ENCODE results near the gene RCC2.
"Not testable (repeated sequence)": the region's sequence is repeated elsewhere in the genome, so short reads cannot be mapped to it uniquely, and the experiment has no call there.

RCC2 gene

GRCh38 chr1:17462669-17463068 is 23.2 kb upstream of the RCC2 start:
- no peak for DNase-seq (ENCODE audit: extremely low read depth, low read depth)
- TF ChIP-seq, protein P1, sequence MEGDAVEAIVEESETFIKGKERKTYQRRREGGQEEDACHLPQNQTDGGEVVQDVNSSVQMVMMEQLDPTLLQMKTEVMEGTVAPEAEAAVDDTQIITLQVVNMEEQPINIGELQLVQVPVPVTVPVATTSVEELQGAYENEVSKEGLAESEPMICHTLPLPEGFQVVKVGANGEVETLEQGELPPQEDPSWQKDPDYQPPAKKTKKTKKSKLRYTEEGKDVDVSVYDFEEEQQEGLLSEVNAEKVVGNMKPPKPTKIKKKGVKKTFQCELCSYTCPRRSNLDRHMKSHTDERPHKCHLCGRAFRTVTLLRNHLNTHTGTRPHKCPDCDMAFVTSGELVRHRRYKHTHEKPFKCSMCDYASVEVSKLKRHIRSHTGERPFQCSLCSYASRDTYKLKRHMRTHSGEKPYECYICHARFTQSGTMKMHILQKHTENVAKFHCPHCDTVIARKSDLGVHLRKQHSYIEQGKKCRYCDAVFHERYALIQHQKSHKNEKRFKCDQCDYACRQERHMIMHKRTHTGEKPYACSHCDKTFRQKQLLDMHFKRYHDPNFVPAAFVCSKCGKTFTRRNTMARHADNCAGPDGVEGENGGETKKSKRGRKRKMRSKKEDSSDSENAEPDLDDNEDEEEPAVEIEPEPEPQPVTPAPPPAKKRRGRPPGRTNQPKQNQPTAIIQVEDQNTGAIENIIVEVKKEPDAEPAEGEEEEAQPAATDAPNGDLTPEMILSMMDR (IDR thresholded peaks at IDR 0.05; ENCODE audit: low read depth, low read length, missing control alignments), result no peak
- H3K4me3 ChIP-seq (replicated peaks; ENCODE audit: low read depth, low read length), result no peak overlapping the region

GRCh38 chr1:17460219-17460618 is 20.7 kb upstream of the RCC2 start:
- DNase-seq (ENCODE audit: extremely low read depth, low read depth), result no peak
- TF ChIP-seq, protein P1 (IDR thresholded peaks at IDR 0.05; ENCODE audit: low read depth, low read length, missing control alignments), result no peak
- H3K4me3 ChIP-seq (replicated peaks; ENCODE audit: low read depth, low read length), result no peak overlapping the region

- no peak for DNase-seq (ENCODE audit: extremely low read depth, low read depth)
- TF ChIP-seq, protein P1 (IDR thresholded peaks at IDR 0.05; ENCODE audit: low read depth, low read length, missing control alignments), result no peak
- H3K4me3 ChIP-seq (replicated peaks; ENCODE audit: low read depth, low read length), result no peak overlapping the region
These were observed 19.3 kb upstream of the RCC2 start for GRCh38 chr1:17458794-17459193.

DNA sequence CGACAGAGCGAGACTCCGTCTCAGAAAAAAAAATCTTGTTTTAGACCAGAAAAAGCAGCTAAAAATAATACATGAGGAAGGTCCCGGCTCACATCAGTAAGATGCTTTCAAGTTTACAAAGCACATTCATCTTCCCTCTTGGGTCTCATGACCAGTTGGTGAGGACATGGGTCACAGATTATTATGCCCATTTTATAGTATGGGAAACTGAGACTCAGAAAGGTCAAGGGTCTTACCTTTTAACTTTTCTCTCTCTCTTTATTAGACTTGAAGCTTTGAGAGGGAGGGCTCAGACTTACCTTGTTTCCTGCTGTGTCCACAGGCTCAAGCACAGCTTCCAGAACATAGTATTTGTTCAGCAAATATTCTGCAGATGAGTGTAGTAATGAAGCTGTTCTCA is 13.2 kb upstream of the RCC2 start:
- no peak overlapping the region for H3K4me3 ChIP-seq (replicated peaks; ENCODE audit: low read depth, low read length)
- no peak for DNase-seq (ENCODE audit: extremely low read depth, low read depth)

GRCh38 chr1:17452203-17452602 is 12.7 kb upstream of the RCC2 start:
- DNase-seq (ENCODE audit: extremely low read depth, low read depth), result not testable (repeated sequence)

More for the DNA sequence above, 13.2 kb upstream of the RCC2 start:
- TF ChIP-seq, protein P1 (IDR thresholded peaks at IDR 0.05; ENCODE audit: low read depth, low read length, missing control alignments), result no peak

DNA sequence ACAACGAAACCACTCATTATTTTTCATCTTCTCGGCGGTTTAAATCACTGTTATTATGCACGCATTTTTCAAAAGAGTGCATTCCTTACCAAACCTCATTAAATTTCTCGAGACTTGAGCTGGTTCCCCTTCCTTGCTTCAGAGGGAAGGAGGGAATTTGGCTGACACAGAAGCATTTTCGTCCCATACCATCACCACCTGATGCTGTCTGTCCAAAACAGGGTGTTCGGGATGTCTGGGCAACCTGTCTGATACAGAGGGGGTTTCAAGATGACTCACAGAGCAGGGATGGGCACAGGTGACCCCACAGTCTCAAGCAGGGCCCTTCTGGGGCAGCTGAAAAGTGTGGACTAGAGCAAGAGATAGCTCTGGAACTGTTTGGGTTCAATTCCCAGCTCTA is 12.3 kb upstream of the RCC2 start:
- H3K4me3 ChIP-seq (replicated peaks; ENCODE audit: low read depth, low read length), result no peak overlapping the region
- TF ChIP-seq, protein P1 (IDR thresholded peaks at IDR 0.05; ENCODE audit: low read depth, low read length, missing control alignments), result no peak
- no peak for DNase-seq (ENCODE audit: extremely low read depth, low read depth)

More at GRCh38 chr1:17452203-17452602, 12.7 kb upstream of the RCC2 start:
- H3K4me3 ChIP-seq (replicated peaks; ENCODE audit: low read depth, low read length), result not testable (repeated sequence)

GRCh38 chr1:17447501-17447992 is 8.1 kb upstream of the RCC2 start:
- TF ChIP-seq, protein P1 (IDR thresholded peaks at IDR 0.05; ENCODE audit: low read depth, low read length, missing control alignments), result no peak
- DNase-seq (ENCODE audit: extremely low read depth, low read depth), result no peak
- no peak overlapping the region for H3K4me3 ChIP-seq (replicated peaks; ENCODE audit: low read depth, low read length)

All from HFF-Myc (cell line).